ENCODE data around the gene NARF.
"Not testable (repeated sequence)": the region's sequence is repeated elsewhere in the genome, so short reads cannot be mapped to it uniquely, and the experiment has no call there.

Gene NARF

GRCh38 chr17:82503728-82504308, 45.3 kb downstream of the NARF start:
- DNase-seq: no peak

GRCh38 chr17:82505296-82505695, 46.8 kb downstream of the NARF start:
- DNase-seq: no peak

- DNase-seq: not testable (repeated sequence)
Observed at GRCh38 chr17:82506402-82506801, 47.9 kb downstream of the NARF start.

- DNase-seq: no peak
Observed at GRCh38 chr17:82507631-82508175, 49.2 kb downstream of the NARF start.

- DNase-seq: not testable (repeated sequence)
Observed at GRCh38 chr17:82511642-82512041, 53.1 kb downstream of the NARF start.

GRCh38 chr17:82513864-82514263, 55.3 kb downstream of the NARF start:
- DNase-seq: not testable (repeated sequence)

- DNase-seq: no peak
Observed at GRCh38 chr17:82517230-82517865, 58.8 kb downstream of the NARF start.

GRCh38 chr17:82518826-82519810, 60.6 kb downstream of the NARF start, which contains the start of gene FOXK2:
FOXK2 (plus strand) TSS chr17:82519732; CDS start chr17:82519889, 157 bp downstream.
- DNase-seq: peak; percentile 88 to 96

GRCh38 chr17:82519971-82520903, 61.7 kb downstream of the NARF start:
- no peak for DNase-seq

- DNase-seq: no peak
Observed at GRCh38 chr17:82524540-82524939, 66.0 kb downstream of the NARF start.

- no peak for DNase-seq
Observed at GRCh38 chr17:82525712-82526111, 67.2 kb downstream of the NARF start.

- no peak for DNase-seq
Observed at GRCh38 chr17:82527898-82528297, 69.4 kb downstream of the NARF start.

GRCh38 chr17:82528484-82529265, 70.1 kb downstream of the NARF start:
- DNase-seq: peak; percentile 57 to 65

GRCh38 chr17:82529914-82530300, 71.4 kb downstream of the NARF start:
- DNase-seq: no peak

- DNase-seq: no peak
Observed at GRCh38 chr17:82531431-82531881, 72.9 kb downstream of the NARF start.

- no peak for DNase-seq
Observed at GRCh38 chr17:82534401-82534812, 75.9 kb downstream of the NARF start.

- no peak for DNase-seq
Observed at GRCh38 chr17:82536512-82537201, 78.1 kb downstream of the NARF start.

GRCh38 chr17:82537228-82537627, 78.7 kb downstream of the NARF start:
- not testable (repeated sequence) for DNase-seq

- not testable (repeated sequence) for DNase-seq
Observed at GRCh38 chr17:82539076-82539475, 80.5 kb downstream of the NARF start.
